HG02642 (cell line): Measurements from ENCODE around the gene SRSF3.
"Not testable (repeated sequence)": the region's sequence is repeated elsewhere in the genome, so short reads cannot be mapped to it uniquely, and the experiment has no call there.

Experiments used
- ATAC-seq: cut with Tn5 transposase; IDR thresholded peaks from one replicate; pipeline ENCODE4 v1.9.1; 2021; ENCODE audit warnings: mild to moderate bottlenecking; ENCODE audit not compliant: unreplicated experiment, poor library complexity

The SRSF3 gene

DNA sequence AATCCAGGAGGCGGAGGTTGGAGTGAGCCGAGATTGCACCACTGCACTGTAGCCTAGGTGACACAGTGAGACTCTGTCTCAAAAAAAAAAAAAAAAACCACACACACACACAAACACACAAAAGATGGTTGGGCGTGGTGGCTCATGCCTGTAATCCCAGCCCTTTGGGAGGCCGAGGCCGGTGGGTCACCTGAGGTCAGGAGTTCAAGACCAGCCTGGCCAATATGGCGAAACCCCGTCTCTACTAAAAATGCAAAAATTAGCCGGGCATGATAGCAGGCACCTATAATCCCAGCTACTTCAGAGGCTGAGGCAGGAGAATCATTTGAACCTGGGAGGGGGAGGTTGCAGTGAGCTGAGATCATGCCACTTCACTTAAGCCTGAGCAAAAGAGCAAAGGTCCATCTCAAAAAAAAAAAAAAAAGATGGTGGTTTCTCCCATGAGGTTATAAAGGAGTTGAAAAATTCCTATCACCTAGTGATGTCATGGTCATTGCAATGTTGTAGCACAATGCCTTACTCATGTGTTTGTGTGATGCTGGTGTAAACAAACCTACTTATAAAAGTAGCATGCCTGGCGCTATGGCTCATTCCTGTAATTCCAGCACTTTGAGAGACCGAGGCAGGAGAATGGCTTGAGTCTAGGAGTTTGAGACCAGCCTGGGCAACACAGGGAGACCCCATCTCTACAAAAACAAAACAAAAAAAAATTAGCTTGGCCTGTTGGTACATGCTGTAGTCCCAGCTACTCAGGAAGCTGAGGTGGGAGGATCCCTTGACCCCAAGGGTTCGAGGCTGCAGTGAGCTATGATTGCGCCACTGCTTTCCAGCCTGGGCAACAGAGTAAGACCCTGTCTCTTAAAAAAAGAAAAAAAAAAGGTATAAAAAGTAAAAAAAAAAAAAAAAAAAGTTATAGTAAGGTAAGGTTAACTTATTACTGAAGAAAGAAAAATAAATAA, 21.5 kb upstream of the SRSF3 start:
- not testable (repeated sequence) for ATAC-seq

DNA sequence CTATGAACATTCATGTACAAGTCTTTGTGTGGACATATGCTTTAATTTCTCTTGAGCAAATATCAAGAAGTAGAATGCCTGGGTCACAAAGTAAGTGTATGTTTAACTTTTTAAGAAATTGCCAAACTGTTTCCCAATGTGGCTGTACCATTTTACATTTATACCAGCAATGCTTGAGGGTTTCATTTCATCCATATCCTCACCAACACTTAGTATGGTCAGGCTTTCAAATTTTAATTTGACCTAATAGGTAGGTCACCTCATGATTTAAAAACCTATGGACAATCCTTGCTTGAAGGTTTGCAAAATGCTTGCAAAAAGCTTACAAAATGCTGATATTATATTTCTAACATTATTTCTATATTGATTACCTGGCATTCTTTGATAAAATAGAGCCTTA, 19.5 kb upstream of the SRSF3 start:
- ATAC-seq, result no peak

DNA sequence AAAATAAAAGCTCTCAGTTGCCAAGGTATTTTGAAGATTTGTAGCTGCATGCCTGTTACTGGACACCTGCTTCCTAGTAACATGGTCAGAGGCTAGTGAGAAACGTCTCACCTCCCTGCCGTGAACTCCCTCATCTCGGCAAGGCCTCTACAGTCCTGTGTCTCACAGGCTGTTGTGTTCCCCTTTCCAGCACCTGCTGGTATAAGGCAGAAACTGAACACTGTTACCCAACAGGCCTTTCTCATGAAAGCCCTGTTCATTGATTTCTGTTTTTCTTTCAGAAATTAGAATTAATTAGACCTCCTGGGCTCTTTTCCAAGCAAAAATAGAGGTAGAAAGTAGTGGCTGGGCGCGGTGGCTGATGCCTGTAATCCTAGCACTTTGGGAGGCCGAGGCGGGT, 17.6 kb upstream of the SRSF3 start:
- ATAC-seq, result no peak

DNA sequence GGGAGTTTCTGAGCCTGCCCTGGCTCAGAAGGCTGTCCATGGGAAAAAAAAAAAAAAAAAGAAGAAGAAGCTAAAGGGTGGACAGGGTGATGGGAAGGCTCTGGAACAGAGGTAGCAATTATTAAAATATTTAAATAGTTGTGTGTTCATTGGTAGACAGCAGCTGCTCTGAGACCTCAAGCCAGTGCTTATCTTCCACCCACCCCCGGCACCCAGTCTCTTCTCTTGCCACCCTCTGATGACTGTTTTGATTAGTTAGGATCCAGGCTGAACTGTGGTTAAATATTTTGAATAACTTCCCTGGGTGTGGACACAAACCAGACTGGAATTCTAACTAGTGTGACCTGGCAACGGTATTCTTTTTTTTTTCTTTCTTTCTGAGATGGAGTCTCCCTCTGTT, 16.9 kb upstream of the SRSF3 start:
- no peak for ATAC-seq

DNA sequence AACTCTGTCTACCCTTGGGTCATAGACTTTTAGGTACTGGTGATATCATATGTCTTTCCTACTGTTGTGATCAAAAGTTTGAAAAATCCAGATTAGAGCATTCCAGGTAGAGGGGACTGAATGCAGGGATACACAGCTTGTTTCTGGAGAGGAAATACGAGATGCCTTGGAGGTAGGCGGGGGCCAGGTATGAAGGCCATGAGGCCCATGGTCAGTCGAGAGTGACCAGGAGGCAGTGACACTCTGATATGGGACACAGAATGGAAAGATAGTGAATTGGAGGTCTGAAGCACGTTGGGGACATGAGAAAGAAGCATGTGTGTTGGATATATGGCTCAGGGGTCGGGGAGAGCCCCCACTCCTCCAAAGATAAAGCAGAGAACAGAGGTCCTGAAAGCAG, 16.1 kb upstream of the SRSF3 start:
- no peak for ATAC-seq

DNA sequence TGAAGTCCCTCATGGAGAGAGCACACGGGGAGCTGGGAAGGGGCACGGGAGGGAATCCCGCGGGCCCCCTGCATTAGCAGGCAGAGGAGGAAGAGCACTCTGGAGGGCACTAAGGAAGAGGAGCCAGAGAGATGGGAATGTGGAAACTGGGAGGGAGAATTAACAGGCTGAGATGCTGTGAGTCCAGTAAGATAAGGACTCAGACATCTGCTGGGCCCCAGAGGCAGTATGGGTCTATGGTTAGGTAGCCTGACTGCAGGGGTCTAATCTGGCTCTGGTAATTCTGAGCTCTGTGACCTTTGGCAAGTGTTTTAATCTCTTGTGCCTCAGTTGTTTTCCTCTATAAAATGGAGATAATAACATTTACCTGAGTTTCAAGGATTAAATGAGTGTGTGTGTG, 15.7 kb upstream of the SRSF3 start:
- no peak for ATAC-seq

DNA sequence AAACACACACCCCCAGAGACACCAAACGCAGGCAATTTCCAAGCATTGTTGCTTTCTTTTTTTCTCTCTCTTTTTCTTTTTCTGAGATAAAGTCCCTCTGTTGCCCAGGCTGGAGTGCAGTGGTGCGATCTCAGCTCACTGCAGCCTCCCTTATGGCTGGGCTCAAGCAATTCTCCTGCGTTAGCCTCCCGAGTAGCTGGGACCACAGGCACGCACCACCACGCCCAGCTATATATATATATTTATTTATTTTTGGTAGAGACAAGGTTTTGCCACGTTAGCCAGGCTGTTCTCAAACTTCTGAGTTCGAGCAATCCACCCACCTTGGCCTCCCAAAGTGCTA, 14.0 kb upstream of the SRSF3 start:
- ATAC-seq, result no peak

DNA sequence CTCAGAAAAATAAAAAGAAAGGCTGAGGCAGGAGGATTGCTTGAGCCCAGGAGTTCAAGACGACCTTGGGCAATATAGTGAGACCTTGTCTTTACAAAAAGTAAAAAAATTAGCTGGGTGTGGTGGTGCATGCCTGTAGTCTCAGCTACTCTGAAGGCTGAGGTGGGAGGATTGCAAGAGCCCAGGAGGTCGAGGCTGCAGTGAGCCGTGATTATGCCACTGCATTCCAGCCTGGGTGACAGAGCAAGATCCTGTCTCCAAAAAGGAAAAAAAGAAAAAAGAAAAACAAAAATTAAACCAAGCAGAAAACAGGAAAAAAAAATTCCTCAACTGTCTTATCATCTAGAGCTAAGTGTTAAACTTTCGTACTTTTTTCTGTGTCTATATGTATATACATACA, 12.4 kb upstream of the SRSF3 start:
- no peak for ATAC-seq

DNA sequence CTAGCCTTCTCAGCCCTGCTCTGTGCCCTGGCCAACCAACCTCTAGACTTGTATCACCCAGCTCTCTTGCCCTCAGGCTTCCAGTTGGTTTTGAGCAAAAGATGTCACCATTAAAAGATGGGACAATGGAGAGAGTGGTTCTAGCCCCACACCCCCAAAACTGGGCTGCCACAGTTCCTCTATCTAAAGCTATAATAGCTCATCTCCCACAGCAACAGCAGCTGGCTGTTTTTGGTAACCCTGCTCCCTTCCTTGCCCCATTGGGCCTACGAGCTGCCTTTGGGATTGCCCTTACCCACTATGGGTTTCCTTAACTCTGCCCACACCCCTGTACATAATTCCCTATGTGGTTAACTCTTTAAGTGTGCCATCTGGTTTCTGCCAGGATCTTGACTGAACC, 7.6 kb upstream of the SRSF3 start:
- no peak for ATAC-seq

DNA sequence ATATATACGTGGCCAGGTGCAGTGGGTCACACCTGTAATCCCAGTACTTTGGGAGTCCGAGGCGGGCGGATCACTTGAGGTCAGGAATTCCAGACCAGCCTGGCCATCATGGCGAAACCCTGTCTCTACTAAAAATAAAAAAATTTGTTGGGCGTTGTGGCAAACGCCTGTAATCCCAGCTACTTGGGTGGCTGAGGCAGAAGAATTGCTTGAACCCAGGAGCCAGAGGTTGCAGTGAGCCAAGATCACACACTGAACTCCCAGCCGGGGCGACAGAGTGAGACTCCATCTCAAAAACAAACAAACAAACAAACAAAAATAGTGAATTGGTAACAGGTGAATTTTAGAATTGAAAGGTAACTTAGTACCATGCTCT, 5.1 kb upstream of the SRSF3 start:
- ATAC-seq, result not testable (repeated sequence)

DNA sequence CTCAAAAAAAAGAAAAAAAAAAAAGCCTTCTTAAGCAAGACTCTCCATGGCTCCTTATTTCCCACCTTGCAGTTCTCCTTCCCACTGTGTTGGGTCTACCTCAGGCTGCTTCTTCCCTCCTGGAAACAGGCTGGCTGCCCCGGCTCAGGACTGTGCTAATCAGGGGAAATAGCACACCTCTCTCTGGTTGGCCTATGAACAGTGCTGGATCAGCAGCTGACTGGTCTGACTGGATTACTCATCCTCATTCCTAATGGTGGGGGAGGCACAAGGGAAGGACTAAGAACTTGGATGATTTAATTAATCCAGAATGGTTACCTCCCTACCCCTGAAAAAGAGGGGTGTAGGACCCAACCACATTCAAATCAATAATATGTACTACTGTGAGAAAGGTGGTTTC, 3.9 kb upstream of the SRSF3 start:
- ATAC-seq, result no peak

DNA sequence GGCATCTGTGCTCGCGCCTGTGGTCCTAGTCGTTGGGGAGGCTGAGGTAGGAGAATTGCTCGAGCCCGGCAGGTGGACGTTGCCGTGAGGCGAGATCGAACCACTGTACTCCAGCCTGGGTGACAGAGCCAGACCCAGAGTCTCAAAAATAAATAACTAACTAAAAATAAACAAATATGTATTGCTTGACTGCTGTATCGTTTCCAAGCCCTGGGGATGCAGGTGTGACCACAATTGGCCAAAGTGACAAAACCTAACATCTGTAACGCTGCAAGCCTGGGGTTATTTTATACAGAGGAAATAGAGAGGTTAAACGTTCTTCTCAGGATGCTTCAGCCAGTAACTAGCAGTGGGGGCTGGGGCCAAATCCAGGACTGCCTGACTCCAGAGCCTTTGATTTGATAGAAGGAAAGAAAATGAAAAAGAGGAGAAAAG, 1.9 kb upstream of the SRSF3 start:
- ATAC-seq, result no peak

DNA sequence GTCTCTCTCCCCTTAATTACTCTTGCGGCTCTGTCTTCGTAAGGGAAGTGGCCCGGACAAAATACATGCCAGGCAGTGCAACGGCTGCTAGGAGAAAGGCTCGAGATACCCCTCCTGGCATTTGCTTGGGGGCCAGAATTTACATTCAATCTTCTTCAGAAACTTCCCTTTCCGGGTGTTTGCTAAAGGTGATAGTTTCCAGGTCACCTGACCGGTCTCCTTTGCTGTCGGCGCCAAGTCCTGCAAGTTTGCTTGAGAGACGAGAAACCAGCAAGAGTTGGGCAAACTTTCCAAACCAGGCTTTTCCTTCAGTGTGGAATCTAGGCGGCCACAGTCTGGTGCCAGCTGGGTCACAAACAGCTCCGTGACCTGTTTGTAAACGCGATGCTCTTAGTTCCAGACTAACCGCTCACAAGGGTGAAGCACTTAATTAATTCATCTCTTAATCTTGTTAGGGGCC, 563 bp upstream of the SRSF3 start:
- ATAC-seq, result peak; percentile 23

DNA sequence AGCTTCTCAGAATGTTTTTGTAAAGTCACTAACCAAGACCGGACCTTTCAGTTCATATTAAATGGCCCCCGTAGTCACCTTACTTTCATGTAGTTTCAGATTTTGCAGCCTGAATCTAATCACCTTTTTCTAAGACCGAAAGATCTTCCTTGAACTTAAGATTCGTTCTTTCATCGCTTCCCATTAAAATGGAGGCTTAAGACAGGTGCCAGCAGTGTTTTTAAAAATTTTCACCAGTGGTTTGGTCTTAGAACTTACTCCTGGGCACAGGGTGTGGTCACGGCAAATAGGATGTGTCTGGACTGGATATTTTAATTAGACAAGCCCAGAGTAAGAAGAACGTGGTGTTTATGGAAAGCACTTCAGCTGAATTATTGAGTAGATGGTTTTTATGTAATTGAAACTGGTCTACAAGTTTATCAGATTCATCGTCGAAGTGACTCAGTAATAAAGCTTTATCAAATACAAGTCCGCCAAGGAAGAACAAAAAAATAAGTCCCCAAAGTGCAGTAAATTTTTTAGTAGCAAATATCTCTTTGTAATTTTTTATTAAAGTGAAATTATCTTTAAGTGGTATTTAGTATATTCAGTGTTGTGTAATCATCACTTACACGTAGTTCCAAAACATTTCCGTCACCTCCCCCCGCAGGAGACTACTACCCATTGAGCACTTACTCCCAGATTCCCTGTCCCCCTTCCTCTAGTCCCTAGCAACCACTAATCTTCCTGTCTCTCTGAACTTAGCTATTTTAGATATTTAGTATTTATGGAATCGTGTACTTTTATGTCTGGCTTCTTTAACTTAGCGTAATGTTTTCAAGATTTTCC, 868 bp downstream of the SRSF3 start:
- ATAC-seq, result no peak

DNA sequence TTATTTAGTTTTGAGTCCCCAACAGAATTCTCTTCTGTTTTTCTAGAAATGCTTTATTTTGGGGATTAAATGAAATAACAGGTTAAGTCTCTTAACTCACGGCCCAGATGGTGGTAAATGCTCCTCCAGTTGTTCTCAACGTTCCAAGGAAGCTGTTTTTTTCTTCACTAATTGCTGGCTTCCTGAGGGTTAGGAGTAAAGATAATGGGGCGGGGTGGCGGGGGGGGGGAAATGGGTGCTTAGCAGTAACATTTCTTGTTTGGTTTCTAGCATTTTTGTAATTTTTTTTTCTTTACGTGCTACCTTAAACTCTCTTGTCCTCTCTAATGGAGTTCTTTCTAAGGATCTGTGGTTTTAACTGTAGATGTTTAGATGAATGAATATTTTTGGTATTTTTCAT, 2.2 kb downstream of the SRSF3 start:
- no peak for ATAC-seq

DNA sequence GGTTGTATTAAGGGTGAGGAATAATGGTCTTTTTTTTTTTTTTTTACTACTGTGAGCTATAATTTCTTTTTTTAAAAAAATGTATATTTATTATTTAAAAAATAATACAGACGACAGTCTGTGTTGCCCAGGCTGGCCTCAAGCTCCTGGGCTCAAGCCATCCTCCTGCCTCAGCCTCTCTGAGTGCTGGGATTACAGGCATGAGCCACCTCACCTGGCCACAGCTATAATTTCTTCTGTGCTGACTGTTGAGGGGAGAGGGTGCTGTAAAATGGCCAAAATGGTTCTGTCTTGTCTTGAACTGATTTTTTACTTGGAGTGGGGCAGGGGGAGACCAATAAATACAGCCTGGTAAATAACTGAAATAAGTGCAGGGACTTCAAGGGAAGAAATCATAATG, 3.6 kb downstream of the SRSF3 start:
- no peak for ATAC-seq

DNA sequence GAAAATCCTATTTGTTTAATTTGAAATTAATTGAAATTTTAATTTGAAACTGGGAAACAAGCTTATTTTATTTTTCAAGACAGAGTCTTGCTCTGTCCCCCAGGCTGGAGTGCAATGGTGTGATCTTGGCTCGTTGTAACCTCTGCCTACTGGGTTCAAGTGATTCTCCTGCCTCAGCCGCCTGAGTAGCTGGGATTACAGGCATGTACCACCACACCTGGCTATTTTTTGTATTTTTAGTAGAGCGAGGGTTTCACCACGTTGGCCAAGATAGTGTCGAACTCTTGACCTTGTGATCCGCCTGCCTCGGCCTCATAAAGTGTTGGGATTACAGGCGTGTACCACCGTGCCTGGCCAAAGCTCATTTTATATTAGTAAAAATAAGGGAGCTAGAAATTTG, 4.2 kb downstream of the SRSF3 start:
- no peak for ATAC-seq

DNA sequence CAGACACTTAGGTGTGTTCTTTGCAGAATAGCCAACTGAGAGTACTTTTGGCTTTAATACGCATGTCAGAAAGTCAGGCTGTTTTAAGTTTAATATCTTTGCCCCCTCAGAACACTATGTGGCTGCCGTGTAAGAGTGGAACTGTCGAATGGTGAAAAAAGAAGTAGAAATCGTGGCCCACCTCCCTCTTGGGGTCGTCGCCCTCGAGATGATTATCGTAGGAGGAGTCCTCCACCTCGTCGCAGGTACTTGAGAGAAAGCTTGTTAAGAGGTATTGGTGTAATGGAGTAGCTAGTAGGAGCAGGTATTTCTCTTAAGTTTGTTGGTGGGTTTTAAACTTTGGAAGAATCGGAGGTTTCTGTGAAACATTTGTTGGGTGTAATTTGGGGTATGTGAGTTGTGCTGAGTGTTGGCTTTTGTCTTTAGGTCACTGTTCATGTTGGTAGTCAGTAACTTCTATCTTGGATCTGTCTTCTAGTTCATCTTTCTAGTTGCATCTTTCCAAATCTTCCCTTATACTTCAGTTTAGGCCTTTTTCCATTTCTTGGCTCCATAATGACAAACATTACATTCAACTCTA, 4.7 kb downstream of the SRSF3 start:
- ATAC-seq, result no peak

DNA sequence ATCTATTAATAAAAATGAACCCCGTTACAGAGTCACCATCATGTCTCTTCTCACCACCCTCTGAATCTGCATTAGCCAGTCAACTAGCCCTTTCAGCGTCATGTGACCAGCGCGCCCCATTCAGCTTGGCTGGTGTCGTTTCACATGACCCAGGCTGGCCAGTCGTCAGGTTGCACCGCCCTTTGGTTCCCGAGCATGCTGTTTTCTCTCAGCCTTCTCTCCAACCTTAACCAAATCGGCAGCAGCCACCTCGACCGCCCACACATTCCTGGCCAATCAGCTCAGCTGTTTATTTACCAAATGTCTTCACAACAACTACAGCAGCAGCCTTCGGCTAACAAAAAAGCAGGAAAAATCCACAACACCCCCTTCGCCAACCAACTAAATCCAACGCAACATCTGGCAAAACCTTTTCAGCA, 5.6 kb downstream of the SRSF3 start:
- ATAC-seq, result no peak

DNA sequence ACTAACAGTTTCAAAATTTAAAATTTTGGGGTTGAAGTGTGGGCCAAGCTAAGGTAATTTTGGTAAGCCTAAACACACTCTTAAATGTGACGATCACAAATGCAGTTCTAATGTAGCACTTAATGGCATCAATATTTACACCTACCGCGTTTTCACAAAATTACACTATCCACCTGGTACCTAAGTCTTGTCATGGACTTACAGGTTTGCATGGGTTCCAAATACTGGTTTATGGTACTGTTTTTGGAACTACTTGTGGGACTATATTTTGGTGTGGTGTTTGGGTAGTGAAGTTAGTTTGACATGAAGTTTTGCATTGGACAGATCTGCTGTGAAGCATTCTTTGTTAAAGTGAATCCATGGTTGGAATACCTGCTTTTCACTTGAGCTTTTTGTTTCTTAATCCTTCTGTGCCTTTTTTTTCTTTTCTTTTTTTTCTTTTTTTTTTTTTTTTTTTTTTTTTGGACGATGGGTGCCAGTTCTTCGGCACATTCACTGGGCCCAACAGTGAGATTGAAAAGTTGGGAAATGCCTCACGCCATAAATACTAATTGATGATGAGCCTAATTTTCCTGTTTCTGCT, 6.5 kb downstream of the SRSF3 start:
- no peak for ATAC-seq

DNA sequence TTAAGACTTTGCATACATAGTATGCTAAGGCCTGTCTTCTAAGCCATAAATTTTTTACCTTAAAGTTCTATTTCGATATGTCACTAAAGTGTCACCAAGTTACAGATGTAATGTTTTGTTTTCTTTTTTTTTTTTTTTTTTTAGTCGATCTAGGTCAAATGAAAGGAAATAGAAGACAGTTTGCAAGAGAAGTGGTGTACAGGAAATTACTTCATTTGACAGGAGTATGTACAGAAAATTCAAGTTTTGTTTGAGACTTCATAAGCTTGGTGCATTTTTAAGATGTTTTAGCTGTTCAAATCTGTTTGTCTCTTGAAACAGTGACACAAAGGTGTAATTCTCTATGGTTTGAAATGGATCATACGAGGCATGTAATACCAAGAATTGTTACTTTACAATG, 7.7 kb downstream of the SRSF3 start:
- not testable (repeated sequence) for ATAC-seq
